Measurements from ENCODE around the gene KIF22. TPM values are rescaled to one million over a fixed set of nuclear protein-coding genes. Genes with fewer than 3 reads are reported as not detected.
"Not testable (repeated sequence)": the region's sequence is repeated elsewhere in the genome, so short reads cannot be mapped to it uniquely, and the experiment has no call there.

The KIF22 gene
- total and polyA plus RNA-seq, 3 experiments from 2014 or later, result 61.2 to 131 (median 118) TPM

DNA sequence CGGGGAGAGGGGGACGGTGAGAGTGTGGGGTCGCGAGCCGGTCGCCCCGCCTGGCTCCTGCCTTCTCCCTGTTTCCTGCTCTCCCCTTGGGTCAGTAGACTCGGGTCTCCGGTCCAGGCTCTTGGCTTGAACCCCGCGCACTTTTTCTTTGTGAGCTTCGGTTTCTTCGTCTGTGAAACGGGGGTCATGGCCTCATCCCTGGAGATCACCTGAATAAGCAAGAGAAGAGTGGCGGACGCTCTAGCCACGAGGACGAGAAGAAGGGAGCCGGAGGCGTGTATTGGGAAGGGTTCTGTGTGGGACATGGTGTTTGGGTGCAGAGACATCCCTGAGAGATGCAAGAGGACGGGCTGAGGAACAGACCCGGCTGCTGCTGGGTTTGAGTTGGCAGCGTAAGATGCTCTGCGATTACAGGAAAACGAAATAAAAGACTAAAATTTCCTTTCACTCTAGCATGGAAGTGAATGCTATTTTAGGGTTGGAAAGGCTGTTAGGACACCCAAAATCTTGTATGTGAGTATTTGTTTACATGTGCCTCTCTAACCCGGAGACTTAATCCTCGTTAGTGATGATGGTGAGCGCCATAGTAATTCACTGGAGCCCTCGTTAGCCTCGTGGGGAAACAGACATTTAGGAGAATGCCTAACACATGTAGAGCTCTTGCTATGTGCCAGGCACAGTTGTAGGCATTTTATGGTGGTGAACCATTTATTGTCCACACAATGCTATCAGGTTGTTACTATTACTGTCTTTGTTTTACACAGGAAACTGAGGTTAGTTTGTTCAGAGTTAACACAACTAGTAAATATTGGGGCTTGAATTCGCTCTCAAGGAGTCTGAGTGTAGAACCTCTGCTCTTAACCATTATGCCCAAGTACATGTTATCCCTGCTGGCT lies 646 bp downstream of the KIF22 start:
- Histone ChIP-seq H3K4me1 (ENCODE audit: insufficient read depth, low read length) (peaks cover 39% of the 10 kb centered on the region), H3K4me3 (ENCODE audit: low read length) (peak overlapping the region; percentile 95), H3K27me3 (ENCODE audit: insufficient read depth, low read length, poor library complexity, severe bottlenecking) (no peaks in the 10 kb centered on the region), H3K27ac (ENCODE audit: low read depth, low read length) (peak overlapping the region; percentile 84), H3K36me3 (ENCODE audit: insufficient read depth, low read length) (peaks cover 5% of the 10 kb centered on the region), H3K9me3 (ENCODE audit: low read length) (no peaks in the 10 kb centered on the region)
- H3K36me3 Mint-ChIP-seq, result peaks cover 0 to 30% (median 5%) of the 10 kb centered on the region in 3 donors
- no peak for DNase-seq
- ChIA-PET CTCF (interaction anchor here (0.8 to 4.7 kb wide), 29 partner anchors 10 to 111 kb away, joined by 3 to 51 read pairs (median 6); partner anchors contain the start of genes C16orf54, CDIPT, PAGR1 and ZG16), POLR2A (interaction anchor here (0.8 to 3.3 kb wide), 16 partner anchors 10 to 91 kb away, joined by 3 to 59 read pairs (median 8); partner anchors contain the start of genes C16orf54, MAZ, MVP and PAGR1)
- H3K4me1 Mint-ChIP-seq, result peaks cover 41 to 57% (median 48%) of the 10 kb centered on the region in 3 donors
- H3K27ac Mint-ChIP-seq, result peak overlapping the region; percentile 94 to 99 (median 98)
- H3K27me3 Mint-ChIP-seq, result peaks cover 0 to 3% of the 10 kb centered on the region in 2 donors
- H3K9me3 Mint-ChIP-seq, result no peaks in the 10 kb centered on the region
- H3K4me3 Mint-ChIP-seq, result peak overlapping the region; percentile 94 to 99 (median 99)

DNA sequence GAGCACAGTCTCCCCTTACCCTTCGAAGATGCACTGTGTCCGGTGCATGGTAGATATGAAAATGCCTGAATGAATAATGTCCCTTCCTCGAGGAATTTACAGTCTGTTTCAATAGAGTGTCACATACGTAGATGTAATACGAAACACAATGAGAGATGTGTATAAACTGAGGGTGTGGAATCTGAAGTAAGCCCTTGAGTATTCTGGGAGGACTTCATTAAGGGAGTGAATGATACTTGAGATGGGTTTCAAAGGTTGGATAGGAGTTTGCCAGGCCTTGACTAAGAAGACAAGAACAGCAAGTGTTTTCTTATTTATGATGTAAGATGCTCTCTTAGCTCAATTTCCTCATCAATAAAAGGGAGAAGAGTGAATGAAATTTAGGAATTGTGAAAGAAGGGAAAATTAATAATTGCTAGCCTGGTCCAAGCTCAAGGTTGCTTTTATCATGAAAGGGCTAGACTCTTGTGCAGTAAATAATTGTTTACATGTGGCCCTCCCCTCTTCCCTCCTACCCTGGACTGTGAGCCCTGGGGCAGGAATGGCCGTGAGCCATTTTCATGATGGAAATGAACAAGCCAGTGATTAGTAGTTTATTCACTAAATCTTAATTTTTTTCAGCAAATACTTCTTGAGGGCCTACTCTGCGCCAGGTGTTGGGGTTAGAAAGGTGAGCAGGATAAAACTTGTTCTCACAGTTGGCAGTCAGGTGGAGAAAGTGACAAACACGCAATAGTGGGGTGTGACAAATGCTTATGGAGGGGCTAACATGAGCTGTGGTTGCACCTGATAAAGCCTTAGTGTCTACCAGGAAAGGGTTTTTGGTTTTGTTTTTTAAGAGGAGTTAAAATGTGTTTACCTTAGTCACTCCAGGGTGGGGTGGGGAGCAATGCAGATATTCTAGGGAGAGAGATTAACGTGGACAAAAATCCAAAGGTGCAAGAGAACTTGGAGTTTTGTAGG lies 1.6 kb downstream of the KIF22 start:
- H3K9me3 ChIP-seq (ENCODE audit: low read length), result no peaks in the 10 kb centered on the region
- H3K4me3 ChIP-seq (ENCODE audit: low read length), result peak overlapping the region; percentile 95
- Mint-ChIP-seq H3K27ac (peak overlapping the region; percentile 94 to 99 (median 98)), H3K9me3 (no peaks in the 10 kb centered on the region), H3K27me3 (peaks cover 0 to 3% of the 10 kb centered on the region in 2 donors), H3K4me1 (peaks cover 42 to 57% (median 48%) of the 10 kb centered on the region in 3 donors), H3K36me3 (peaks cover 0 to 39% (median 5%) of the 10 kb centered on the region in 3 donors), H3K4me3 (peak overlapping the region; percentile 94 to 99 (median 99))
- CTCF ChIA-PET, result interaction anchor here (1.2 to 4.7 kb wide), 5 partner anchors 9 to 91 kb away, joined by 3 to 51 read pairs (median 24); no protein-coding TSS in a partner anchor
- no peaks in the 10 kb centered on the region for H3K27me3 ChIP-seq (ENCODE audit: insufficient read depth, low read length, poor library complexity, severe bottlenecking)
- DNase-seq, result no peak
- POLR2A ChIA-PET, result interaction anchor here (0.6 to 3.3 kb wide), 4 partner anchors 15 to 141 kb away, joined by 4 to 59 read pairs (median 35); partner anchors contain the start of genes MAZ and PAGR1
- H3K4me1 ChIP-seq (ENCODE audit: insufficient read depth, low read length), result peaks cover 39% of the 10 kb centered on the region
- H3K36me3 ChIP-seq (ENCODE audit: insufficient read depth, low read length), result peaks cover 14% of the 10 kb centered on the region
- H3K27ac ChIP-seq (ENCODE audit: low read depth, low read length), result peak overlapping the region; percentile 84

DNA sequence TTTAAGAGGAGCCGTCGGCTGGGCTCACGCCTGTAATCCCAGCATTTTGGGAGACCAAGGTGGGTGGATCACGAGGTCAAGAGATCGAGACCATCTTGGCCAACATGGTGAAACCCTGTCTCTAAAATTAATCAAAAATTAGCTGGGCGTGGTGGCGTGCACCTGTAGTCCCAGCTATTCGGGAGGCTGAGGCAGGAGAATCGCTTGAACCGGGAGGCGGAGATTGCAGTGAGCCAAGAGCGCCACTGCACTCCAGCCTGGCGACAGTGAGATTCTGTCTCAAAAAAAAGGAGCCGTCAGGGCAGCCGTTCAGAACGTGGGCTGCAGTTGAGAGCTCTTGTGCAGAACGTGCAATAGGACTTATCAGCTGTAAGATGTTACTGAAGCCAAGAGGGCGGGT lies 2.6 kb downstream of the KIF22 start:
- peaks cover 24% of the 10 kb centered on the region for H3K36me3 ChIP-seq (ENCODE audit: insufficient read depth, low read length)
- H3K36me3 Mint-ChIP-seq, result peaks cover 5 to 50% (median 10%) of the 10 kb centered on the region in 3 donors
- not testable (repeated sequence) for H3K27me3 Mint-ChIP-seq; H3K27me3 ChIP-seq (ENCODE audit: insufficient read depth, low read length, poor library complexity, severe bottlenecking); DNase-seq; H3K4me3 ChIP-seq (ENCODE audit: low read length); H3K27ac ChIP-seq (ENCODE audit: low read depth, low read length); H3K9me3 ChIP-seq (ENCODE audit: low read length); H3K9me3 Mint-ChIP-seq
- peak overlapping the region in 5 of 7 donors; percentile 2 to 99 (median 63) for H3K4me3 Mint-ChIP-seq
- POLR2A ChIA-PET, result interaction anchor here (0.5 to 1.2 kb wide), 2 partner anchors 12 to 50 kb away, joined by 3 to 5 read pairs; no protein-coding TSS in a partner anchor
- CTCF ChIA-PET, result interaction anchor here (1.0 to 3.1 kb wide), 3 partner anchors 14 to 55 kb away, joined by 3 to 9 read pairs (median 3); partner anchors contain the start of gene PAGR1
- peaks cover 44 to 54% (median 48%) of the 10 kb centered on the region in 3 donors for H3K4me1 Mint-ChIP-seq
- H3K4me1 ChIP-seq (ENCODE audit: insufficient read depth, low read length), result peaks cover 39% of the 10 kb centered on the region
- peak overlapping the region in 6 of 8 donors; percentile 32 to 99 (median 93) for H3K27ac Mint-ChIP-seq

DNA sequence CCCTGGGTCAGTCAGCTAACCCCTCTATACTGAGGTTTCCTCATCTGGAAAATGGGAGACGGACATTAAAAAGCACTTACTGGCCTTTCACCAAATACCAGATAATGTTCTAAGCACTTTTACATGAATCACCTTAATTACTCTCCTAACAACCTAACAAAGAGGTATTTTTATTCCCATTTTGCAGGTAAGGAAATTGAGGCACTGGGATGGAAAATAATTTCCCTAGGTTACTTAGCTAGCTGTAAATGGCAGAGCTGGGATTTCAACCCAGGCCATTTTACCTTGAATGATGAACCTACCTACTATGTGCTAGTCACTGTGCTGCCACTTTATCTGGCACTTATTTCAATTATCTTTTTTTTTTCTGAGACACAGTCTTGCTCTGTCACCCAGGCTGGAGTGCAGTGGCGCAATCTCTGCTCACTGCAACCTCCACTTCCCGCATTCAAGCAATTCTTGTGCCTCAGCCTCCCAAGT lies 3.7 kb downstream of the KIF22 start:
- Mint-ChIP-seq H3K4me1 (peaks cover 41 to 50% (median 48%) of the 10 kb centered on the region in 3 donors), H3K36me3 (peaks cover 5 to 61% (median 12%) of the 10 kb centered on the region in 3 donors), H3K27me3 (peaks cover 0 to 3% of the 10 kb centered on the region in 2 donors), H3K27ac (peak overlapping the region in 2 of 8 donors; percentile 15 to 90), H3K4me3 (peak overlapping the region in 1 of 7 donors; percentile 63), H3K9me3 (no peaks in the 10 kb centered on the region)
- H3K4me1 ChIP-seq (ENCODE audit: insufficient read depth, low read length), result peaks cover 39% of the 10 kb centered on the region
- H3K27ac ChIP-seq (ENCODE audit: low read depth, low read length), result no peak overlapping the region
- no peak for DNase-seq
- no peak overlapping the region for H3K4me3 ChIP-seq (ENCODE audit: low read length)
- POLR2A ChIA-PET, result interaction anchor here (1.0 kb wide), 1 partner anchor 8 kb away, joined by 3 read pairs; no protein-coding TSS in a partner anchor
- H3K27me3 ChIP-seq (ENCODE audit: insufficient read depth, low read length, poor library complexity, severe bottlenecking), result no peaks in the 10 kb centered on the region
- CTCF ChIA-PET, result interaction anchor here (0.6 to 3.1 kb wide), 6 partner anchors 9 to 93 kb away, joined by 4 to 10 read pairs (median 5); no protein-coding TSS in a partner anchor
- no peaks in the 10 kb centered on the region for H3K9me3 ChIP-seq (ENCODE audit: low read length)
- H3K36me3 ChIP-seq (ENCODE audit: insufficient read depth, low read length), result peaks cover 35% of the 10 kb centered on the region

DNA sequence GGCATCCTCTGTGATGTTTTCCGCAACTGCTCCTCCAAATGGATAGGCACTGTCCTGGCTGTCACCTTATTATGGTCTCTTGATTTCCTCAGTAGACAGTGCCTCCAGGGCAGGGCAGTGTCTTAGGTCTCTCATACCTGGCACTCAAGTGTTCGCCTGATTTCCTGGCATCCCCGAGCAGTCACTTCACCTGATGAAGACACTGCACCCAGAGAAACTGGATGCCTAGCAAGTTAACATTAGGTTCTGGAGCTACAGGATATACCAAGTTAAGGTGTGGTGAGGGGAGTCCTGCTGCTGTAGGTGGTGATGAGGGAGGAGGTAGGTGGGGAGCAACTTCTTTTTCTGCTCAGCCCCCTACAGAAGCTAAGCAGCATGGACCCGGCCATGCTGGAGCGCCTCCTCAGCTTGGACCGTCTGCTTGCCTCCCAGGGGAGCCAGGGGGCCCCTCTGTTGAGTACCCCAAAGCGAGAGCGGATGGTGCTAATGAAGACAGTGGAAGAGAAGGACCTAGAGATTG lies 11.9 kb downstream of the KIF22 start:
- no peak overlapping the region for H3K27ac ChIP-seq (ENCODE audit: low read depth, low read length)
- Mint-ChIP-seq H3K36me3 (peaks cover 5 to 56% (median 7%) of the 10 kb centered on the region in 3 donors), H3K4me1 (peaks cover 16 to 20% (median 17%) of the 10 kb centered on the region in 3 donors), H3K9me3 (no peaks in the 10 kb centered on the region), H3K27me3 (no peaks in the 10 kb centered on the region), H3K4me3 (peak overlapping the region in 2 of 7 donors; percentile 28 to 91), H3K27ac (peak overlapping the region in 5 of 8 donors; percentile 57 to 94 (median 72))
- H3K4me3 ChIP-seq (ENCODE audit: low read length), result no peak overlapping the region
- no peaks in the 10 kb centered on the region for H3K9me3 ChIP-seq (ENCODE audit: low read length)
- H3K27me3 ChIP-seq (ENCODE audit: insufficient read depth, low read length, poor library complexity, severe bottlenecking), result no peaks in the 10 kb centered on the region
- CTCF ChIA-PET, result interaction anchor here (1.6 to 7.5 kb wide), 6 partner anchors 12 to 102 kb away, joined by 4 to 42 read pairs (median 17); partner anchors contain the start of genes KIF22 and PAGR1
- H3K36me3 ChIP-seq (ENCODE audit: insufficient read depth, low read length), result peaks cover 32% of the 10 kb centered on the region
- POLR2A ChIA-PET, result interaction anchor here (0.6 to 2.9 kb wide), 4 partner anchors 8 to 73 kb away, joined by 3 to 9 read pairs (median 4); partner anchors contain the start of genes C16orf54 and KIF22
- DNase-seq, result no peak
- H3K4me1 ChIP-seq (ENCODE audit: insufficient read depth, low read length), result peaks cover 11% of the 10 kb centered on the region

DNA sequence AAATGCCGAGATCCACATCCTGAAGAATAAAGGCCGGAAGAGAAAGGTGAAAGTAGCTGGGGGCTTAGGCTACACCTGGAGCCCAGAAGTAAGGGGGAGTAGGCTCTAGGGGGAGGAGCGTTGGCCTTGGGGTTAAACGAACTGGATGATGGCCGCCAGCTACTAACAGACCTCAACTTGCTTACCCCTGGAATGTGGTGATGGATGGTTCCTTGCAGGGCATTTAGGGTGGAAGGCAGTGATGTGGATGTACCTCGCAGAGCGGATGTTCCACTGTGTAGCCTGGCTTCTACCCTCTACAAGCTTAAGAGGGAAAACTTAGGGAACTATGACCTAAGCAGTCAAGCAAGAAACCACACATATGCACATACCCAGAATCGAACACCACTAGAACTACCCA lies 13.5 kb downstream of the KIF22 start:
- H3K36me3 Mint-ChIP-seq, result peaks cover 3 to 54% (median 4%) of the 10 kb centered on the region in 3 donors
- Histone ChIP-seq H3K27me3 (ENCODE audit: insufficient read depth, low read length, poor library complexity, severe bottlenecking) (no peaks in the 10 kb centered on the region), H3K4me1 (ENCODE audit: insufficient read depth, low read length) (peaks cover 21% of the 10 kb centered on the region), H3K9me3 (ENCODE audit: low read length) (no peaks in the 10 kb centered on the region), H3K27ac (ENCODE audit: low read depth, low read length) (peak overlapping the region; percentile 95), H3K4me3 (ENCODE audit: low read length) (no peak overlapping the region), H3K36me3 (ENCODE audit: insufficient read depth, low read length) (peaks cover 19% of the 10 kb centered on the region)
- peak overlapping the region; percentile 94 to 99 (median 98) for H3K27ac Mint-ChIP-seq
- H3K9me3 Mint-ChIP-seq, result no peaks in the 10 kb centered on the region
- ChIA-PET CTCF (interaction anchor here (0.7 to 7.5 kb wide), 10 partner anchors 9 to 103 kb away, joined by 3 to 42 read pairs (median 4); partner anchors contain the start of genes KIF22 and PAGR1), POLR2A (interaction anchor here (0.6 to 2.6 kb wide), 6 partner anchors 12 to 102 kb away, joined by 4 to 21 read pairs (median 7); partner anchors contain the start of genes KIF22 and PAGR1)
- peaks cover 0 to 4% of the 10 kb centered on the region in 2 donors for H3K27me3 Mint-ChIP-seq
- no peak for DNase-seq
- H3K4me1 Mint-ChIP-seq, result peaks cover 30 to 35% (median 33%) of the 10 kb centered on the region in 3 donors
- peak overlapping the region; percentile 90 to 100 (median 97) for H3K4me3 Mint-ChIP-seq
